Natural killer cell (primary cell): ENCODE data around the gene CDC123. TPM values are rescaled to one million over a fixed set of nuclear protein-coding genes. Genes with fewer than 3 reads are reported as not detected.

Source experiments
- ATAC-seq, 3 donors: fragments of 150-1000 bp in 2 of 3; fragments of 200-7000 bp in 1 of 3; cut with Tn5 transposase; 1 replicate in 1 of 3; 2 replicates in 2 of 3; pipeline ENCODE4 v1.10.0; 2021; ENCODE audit warnings: mild to moderate bottlenecking in 2 of 3, moderate library complexity in 2 of 3
- DNase-seq, 2 donors: peaks; one replicate each; pipeline versions ENCODE4 v3.0.0 to v3.0.0-alpha.2; 2013 to 2021; ENCODE audit warnings: mixed read lengths in 1 of 2
- H3K27ac ChIP-seq: one replicate; pipeline ENCODE4 v1.5.1; 2013; ENCODE audit warnings: mild to moderate bottlenecking, low read length
- H3K27me3 ChIP-seq: one replicate; pipeline ENCODE4 v1.6.1; 2013; ENCODE audit warnings: low read length; ENCODE audit not compliant: control insufficient read depth, insufficient read depth
- H3K36me3 ChIP-seq: one replicate; pipeline ENCODE4 v1.6.1; 2013; ENCODE audit warnings: low read length; ENCODE audit not compliant: control insufficient read depth, insufficient read depth
- H3K4me1 ChIP-seq: one replicate; pipeline ENCODE4 v1.6.1; 2013; ENCODE audit warnings: low read length; ENCODE audit not compliant: control insufficient read depth, insufficient read depth
- H3K4me3 ChIP-seq: one replicate; pipeline ENCODE4 v1.5.1; 2013; ENCODE audit warnings: low read length
- H3K9me3 ChIP-seq: one replicate; pipeline ENCODE4 v1.6.1; 2013; ENCODE audit warnings: low read length; ENCODE audit not compliant: control insufficient read depth, insufficient read depth
- H3K27ac Mint-ChIP-seq, 2 donors: one replicate each; pipeline ENCODE4 v1.8.0; 2022; ENCODE audit warnings: mild to moderate bottlenecking in 2 of 2, mixed read lengths in 2 of 2, moderate library complexity in 1 of 2
- H3K27me3 Mint-ChIP-seq, 2 donors: one replicate each; pipeline ENCODE4 v1.8.0; 2022; ENCODE audit warnings: low read depth in 2 of 2, mixed read lengths in 2 of 2
- H3K36me3 Mint-ChIP-seq: one replicate; pipeline ENCODE4 v1.8.0; 2022; ENCODE audit warnings: mixed read lengths
- H3K4me1 Mint-ChIP-seq, 2 donors: one replicate each; pipeline ENCODE4 v1.8.0; 2022; ENCODE audit warnings: mixed read lengths in 2 of 2
- H3K4me3 Mint-ChIP-seq: one replicate; pipeline ENCODE4 v1.8.0; 2022; ENCODE audit warnings: mild to moderate bottlenecking, moderate library complexity, mixed read lengths
- H3K9me3 Mint-ChIP-seq, 2 donors: one replicate each; pipeline ENCODE4 v1.8.0; 2022; ENCODE audit warnings: mixed read lengths in 2 of 2
- CTCF ChIP-seq: fragments of 200-600 bp; IDR thresholded peaks from one replicate; pipeline ENCODE4 v1.8.0; 2022; ENCODE audit warnings: antibody characterized with exemption
- WGBS: methylation state at CpG from one replicate; pipeline ENCODE4 v1.1.7; 2013; ENCODE audit warnings: missing lambda C conversion rate; ENCODE audit not compliant: insufficient coverage; 5-methylcytosine and 5-hydroxymethylcytosine counted together
- intact Hi-C: fragments of 100-400 bp; cut with micrococcal nuclease; formaldehyde crosslinking; loops from one replicate; pipeline ENCODE4 v1.14.2; 2022
- total RNA-seq, 4 donors: library from RNA; stranded (reverse); fragments of 120-200 nt in 1 of 4; gene quantifications; one replicate each; pipeline versions ENCODE4 v1.2.3 to v1.2.4, GENCODE V29; 2013 to 2022

CDC123 gene
- total RNA-seq, 3 donors from 2014 or later (not counting 1 experiment from before 2014, with no cell fraction given): 45.8 to 53.3 (median 47.6) TPM

- WGBS: 61% methylated on average over 3 of the region's 3 CpGs
- intact Hi-C loops: no loop called here
- Mint-ChIP-seq H3K36me3 (no peaks in the 10 kb centered on the region), H3K4me3 (peak overlapping the region; percentile 9), H3K27ac (peak overlapping the region; percentile 6 to 9), H3K27me3 (no peaks in the 10 kb centered on the region), H3K4me1 (peaks cover 31 to 40% of the 10 kb centered on the region in 2 donors), H3K9me3 (no peaks in the 10 kb centered on the region)
- Histone ChIP-seq H3K27ac (no peak overlapping the region), H3K4me1 (peaks cover 22% of the 10 kb centered on the region), H3K36me3 (peaks cover 28% of the 10 kb centered on the region), H3K4me3 (no peak overlapping the region), H3K27me3 (no peaks in the 10 kb centered on the region), H3K9me3 (no peaks in the 10 kb centered on the region)
- ATAC-seq (no peak), DNase-seq (no peak)
- TF ChIP-seq CTCF: no peak
Observed at GRCh38 chr10:12201543-12201942, 5.6 kb downstream of the CDC123 start.

GRCh38 chr10:12202226-12202625 is 6.2 kb downstream of the CDC123 start:
- peaks cover 30% of the 10 kb centered on the region for H3K36me3 ChIP-seq
- Mint-ChIP-seq H3K4me3 (no peak overlapping the region), H3K27ac (no peak overlapping the region), H3K9me3 (no peaks in the 10 kb centered on the region), H3K4me1 (peaks cover 27 to 41% of the 10 kb centered on the region in 2 donors), H3K36me3 (no peaks in the 10 kb centered on the region), H3K27me3 (no peaks in the 10 kb centered on the region)
- ATAC-seq: no peak
- DNase-seq: no peak
- no peak overlapping the region for H3K27ac ChIP-seq
- intact Hi-C loops: no loop called here
- WGBS: 39% methylated on average over 2 of the region's 5 CpGs
- no peaks in the 10 kb centered on the region for H3K27me3 ChIP-seq
- H3K4me1 ChIP-seq: peaks cover 21% of the 10 kb centered on the region
- no peak for TF ChIP-seq CTCF
- H3K9me3 ChIP-seq: no peaks in the 10 kb centered on the region
- H3K4me3 ChIP-seq: no peak overlapping the region

GRCh38 chr10:12205082-12205481 is 9.1 kb downstream of the CDC123 start:
- 96% methylated on average over 3 of the region's 3 CpGs for WGBS
- Mint-ChIP-seq H3K27me3 (no peaks in the 10 kb centered on the region), H3K4me1 (peaks cover 36 to 46% of the 10 kb centered on the region in 2 donors), H3K27ac (no peak overlapping the region), H3K4me3 (no peak overlapping the region), H3K36me3 (no peaks in the 10 kb centered on the region), H3K9me3 (no peaks in the 10 kb centered on the region)
- no peak for ATAC-seq
- Histone ChIP-seq H3K27me3 (no peaks in the 10 kb centered on the region), H3K4me1 (peaks cover 17% of the 10 kb centered on the region), H3K9me3 (no peaks in the 10 kb centered on the region), H3K27ac (no peak overlapping the region), H3K4me3 (no peak overlapping the region), H3K36me3 (peaks cover 41% of the 10 kb centered on the region)
- no peak for DNase-seq
- intact Hi-C loops: no loop called here
- no peak for TF ChIP-seq CTCF

- DNase-seq: no peak
- Mint-ChIP-seq H3K36me3 (peaks cover 8% of the 10 kb centered on the region), H3K9me3 (no peaks in the 10 kb centered on the region), H3K4me3 (no peak overlapping the region), H3K27ac (no peak overlapping the region), H3K4me1 (peaks cover 25 to 33% of the 10 kb centered on the region in 2 donors), H3K27me3 (no peaks in the 10 kb centered on the region)
- H3K9me3 ChIP-seq: no peaks in the 10 kb centered on the region
- peaks cover 51% of the 10 kb centered on the region for H3K36me3 ChIP-seq
- H3K27me3 ChIP-seq: no peaks in the 10 kb centered on the region
- intact Hi-C loops: no loop called here
- no CpG with 5 or more reads among the region's 3 CpGs for WGBS
- H3K27ac ChIP-seq: no peak overlapping the region
- H3K4me3 ChIP-seq: no peak overlapping the region
- no peak for ATAC-seq
- peaks cover 10% of the 10 kb centered on the region for H3K4me1 ChIP-seq
- no peak for TF ChIP-seq CTCF
Observed at GRCh38 chr10:12207114-12207513, 11.1 kb downstream of the CDC123 start.
